RWPE2 (cell line): ENCODE data around the gene TSPEAR.
"Not testable (repeated sequence)": the region's sequence is repeated elsewhere in the genome, so short reads cannot be mapped to it uniquely, and the experiment has no call there.

ENCODE experiments used
- ATAC-seq: fragments of 200-7000 bp; cut with Tn5 transposase; 3 replicates; pipeline ENCODE4 v1.9.1; 2021; ENCODE audit warnings: low read depth
- DNase-seq: peaks from one replicate; pipeline ENCODE4 v3.0.0-alpha.2; 2020; ENCODE audit warnings: low spot score
- H3K27ac ChIP-seq: fragments of 450-650 bp; 2 replicates; pipeline ENCODE4 v1.5.1; 2017; ENCODE audit warnings: mild to moderate bottlenecking; ENCODE audit not compliant: poor library complexity, severe bottlenecking
- H3K27me3 ChIP-seq: fragments of 250-450 bp; sonication (Bioruptor Pico); 2 replicates; pipeline ENCODE4 v1.5.1; 2021; ENCODE audit warnings: mild to moderate bottlenecking, moderate library complexity; ENCODE audit not compliant: insufficient read depth, poor library complexity, severe bottlenecking
- H3K36me3 ChIP-seq: fragments of 250-450 bp; sonication (Bioruptor Pico); 2 replicates; pipeline ENCODE4 v1.5.1; 2020; ENCODE audit warnings: low read depth, mild to moderate bottlenecking, moderate library complexity
- H3K4me1 ChIP-seq: fragments of 250-450 bp; sonication (Bioruptor Pico); 2 replicates; pipeline ENCODE4 v1.5.1; 2021; ENCODE audit warnings: mild to moderate bottlenecking, moderate library complexity; ENCODE audit not compliant: insufficient read depth, poor library complexity, severe bottlenecking
- H3K4me3 ChIP-seq: fragments of 250-450 bp; sonication (Bioruptor Pico); 2 replicates; pipeline ENCODE4 v1.5.1; 2021; ENCODE audit warnings: mild to moderate bottlenecking, moderate library complexity; ENCODE audit not compliant: severe bottlenecking
- H3K9me3 ChIP-seq: fragments of 250-450 bp; sonication (Bioruptor Pico); 2 replicates; pipeline ENCODE4 v1.5.1; 2021; ENCODE audit warnings: mild to moderate bottlenecking, moderate library complexity; ENCODE audit not compliant: severe bottlenecking
- CTCF ChIP-seq: fragments of 450-650 bp; IDR thresholded peaks from one replicate; pipeline ENCODE4 v1.5.1; 2017; ENCODE audit warnings: mild to moderate bottlenecking, moderate library complexity; ENCODE audit not compliant: poor library complexity, severe bottlenecking

TSPEAR gene

GRCh38 chr21:44564886-44565598 lies 146.3 kb downstream of the TSPEAR start:
- H3K27me3 ChIP-seq, result peaks cover 5% of the 10 kb centered on the region
- no peaks in the 10 kb centered on the region for H3K9me3 ChIP-seq
- no peaks in the 10 kb centered on the region for H3K4me1 ChIP-seq
- TF ChIP-seq CTCF, result no peak
- no peak for ATAC-seq
- no peaks in the 10 kb centered on the region for H3K36me3 ChIP-seq
- no peak for DNase-seq
- no peak overlapping the region for H3K27ac ChIP-seq
- H3K4me3 ChIP-seq, result no peak overlapping the region

GRCh38 chr21:44564099-44564498 lies 147.3 kb downstream of the TSPEAR start:
- Histone ChIP-seq H3K27me3 (peaks cover 5% of the 10 kb centered on the region), H3K9me3 (no peaks in the 10 kb centered on the region), H3K27ac (no peak overlapping the region), H3K36me3 (no peaks in the 10 kb centered on the region), H3K4me1 (no peaks in the 10 kb centered on the region), H3K4me3 (no peak overlapping the region)
- no peak for TF ChIP-seq CTCF
- DNase-seq (no peak), ATAC-seq (no peak)

GRCh38 chr21:44558695-44559094 lies 152.7 kb downstream of the TSPEAR start, which contains the start of gene KRTAP10-3:
Gene KRTAP10-3, minus strand, starts transcription at chr21:44558795. Its CDS starts 80 bp downstream, at chr21:44558715.
- no peak for ATAC-seq
- no peak for DNase-seq
- peaks cover 20% of the 10 kb centered on the region for H3K27me3 ChIP-seq
- no peak for TF ChIP-seq CTCF
- no peaks in the 10 kb centered on the region for H3K36me3 ChIP-seq
- H3K9me3 ChIP-seq, result no peaks in the 10 kb centered on the region
- H3K4me1 ChIP-seq, result no peaks in the 10 kb centered on the region
- H3K27ac ChIP-seq, result no peak within 1 kb of the TSS
- H3K4me3 ChIP-seq, result no peak within 1 kb of the TSS

GRCh38 chr21:44558329-44558675 lies 153.1 kb downstream of the TSPEAR start:
- H3K4me1 ChIP-seq, ATAC-seq: not testable (repeated sequence)

GRCh38 chr21:44557491-44558328 lies 153.7 kb downstream of the TSPEAR start:
- no peak for TF ChIP-seq CTCF
- no peaks in the 10 kb centered on the region for H3K9me3 ChIP-seq
- ATAC-seq (no peak), DNase-seq (peak; percentile 50)
- H3K36me3 ChIP-seq, result no peaks in the 10 kb centered on the region
- H3K27ac ChIP-seq, result no peak overlapping the region
- H3K27me3 ChIP-seq, result peaks cover 20% of the 10 kb centered on the region
- no peaks in the 10 kb centered on the region for H3K4me1 ChIP-seq
- H3K4me3 ChIP-seq, result no peak overlapping the region

More at GRCh38 chr21:44558329-44558675, 153.1 kb downstream of the TSPEAR start:
- H3K36me3 ChIP-seq, H3K9me3 ChIP-seq, DNase-seq, H3K4me3 ChIP-seq, H3K27ac ChIP-seq: not testable (repeated sequence)
- H3K27me3 ChIP-seq, result peaks cover 20% of the 10 kb centered on the region
